ENCODE results near the gene TRABD2A.
"Not testable (repeated sequence)": the region's sequence is repeated elsewhere in the genome, so short reads cannot be mapped to it uniquely, and the experiment has no call there.

The TRABD2A gene

DNA sequence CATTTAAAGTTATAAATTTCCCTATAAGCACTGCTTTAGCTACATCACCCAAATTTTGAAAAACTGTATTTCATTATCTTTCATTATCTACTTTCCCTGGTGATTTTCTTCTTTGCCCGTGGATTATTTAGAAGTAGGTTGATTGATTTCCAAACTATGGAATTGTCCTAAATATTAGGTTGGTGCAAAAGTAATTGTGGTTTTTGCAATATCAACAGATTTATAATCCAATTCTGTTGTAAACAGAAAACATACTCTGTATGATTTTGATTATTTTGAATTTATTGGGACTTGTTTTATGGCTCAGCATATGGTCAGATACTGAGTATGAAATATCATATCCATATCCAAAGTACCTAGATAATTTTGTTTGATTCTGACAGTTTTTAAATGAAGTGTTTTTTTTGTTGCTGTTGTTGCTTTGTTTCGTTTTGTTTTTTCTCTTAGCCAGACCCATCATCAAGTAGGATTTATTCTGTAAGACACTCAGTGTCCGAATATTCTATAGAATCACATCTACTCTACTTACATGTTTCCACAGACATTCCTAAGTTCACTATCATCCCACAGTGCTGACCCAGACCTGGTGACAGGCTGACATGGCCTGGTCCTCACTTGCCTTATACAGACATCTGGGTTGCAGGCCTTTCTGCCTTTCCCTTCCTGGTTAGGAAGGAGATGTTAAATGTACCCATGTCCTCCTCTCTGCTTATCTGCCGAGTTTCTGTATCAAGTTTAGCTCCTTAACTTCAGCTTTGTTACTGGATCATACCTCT is 2.1 kb upstream of the TRABD2A start:
- Histone ChIP-seq H3K4me3 (ENCODE audit: low read length) (no peak overlapping the region), H3K27me3 (ENCODE audit: control insufficient read depth, insufficient read depth, low read length) (peaks cover 8% of the 10 kb centered on the region), H3K27ac (ENCODE audit: low read depth, low read length) (no peak overlapping the region), H3K4me1 (ENCODE audit: control insufficient read depth, insufficient read depth, low read length) (peaks cover 9% of the 10 kb centered on the region), H3K36me3 (ENCODE audit: control insufficient read depth, insufficient read depth, low read length) (no peaks in the 10 kb centered on the region), H3K9ac (ENCODE audit: low read length) (no peak overlapping the region)

DNA sequence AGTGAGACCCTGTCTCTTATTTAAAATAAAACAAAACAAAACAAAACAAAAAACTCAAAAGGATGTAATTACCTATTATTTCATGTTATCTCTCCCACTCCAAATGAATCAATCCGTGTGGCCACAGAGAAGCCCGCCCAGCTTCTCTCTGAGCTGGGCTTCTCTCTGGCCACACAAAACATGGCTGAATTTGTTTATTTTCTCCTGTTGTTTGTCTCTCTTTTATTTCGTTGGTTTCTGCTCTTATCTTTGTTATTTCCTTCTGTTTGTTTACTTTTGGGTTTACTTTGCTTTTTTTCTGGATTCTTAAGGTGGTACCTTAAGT is 1.5 kb upstream of the TRABD2A start:
- H3K27me3 ChIP-seq (ENCODE audit: control insufficient read depth, insufficient read depth, low read length) = peaks cover 8% of the 10 kb centered on the region
- H3K4me3 ChIP-seq (ENCODE audit: low read length) = peak overlapping the region; percentile 78
- no peak overlapping the region for H3K9ac ChIP-seq (ENCODE audit: low read length)
- no peaks in the 10 kb centered on the region for H3K36me3 ChIP-seq (ENCODE audit: control insufficient read depth, insufficient read depth, low read length)
- H3K27ac ChIP-seq (ENCODE audit: low read depth, low read length) = no peak overlapping the region
- peaks cover 9% of the 10 kb centered on the region for H3K4me1 ChIP-seq (ENCODE audit: control insufficient read depth, insufficient read depth, low read length)

DNA sequence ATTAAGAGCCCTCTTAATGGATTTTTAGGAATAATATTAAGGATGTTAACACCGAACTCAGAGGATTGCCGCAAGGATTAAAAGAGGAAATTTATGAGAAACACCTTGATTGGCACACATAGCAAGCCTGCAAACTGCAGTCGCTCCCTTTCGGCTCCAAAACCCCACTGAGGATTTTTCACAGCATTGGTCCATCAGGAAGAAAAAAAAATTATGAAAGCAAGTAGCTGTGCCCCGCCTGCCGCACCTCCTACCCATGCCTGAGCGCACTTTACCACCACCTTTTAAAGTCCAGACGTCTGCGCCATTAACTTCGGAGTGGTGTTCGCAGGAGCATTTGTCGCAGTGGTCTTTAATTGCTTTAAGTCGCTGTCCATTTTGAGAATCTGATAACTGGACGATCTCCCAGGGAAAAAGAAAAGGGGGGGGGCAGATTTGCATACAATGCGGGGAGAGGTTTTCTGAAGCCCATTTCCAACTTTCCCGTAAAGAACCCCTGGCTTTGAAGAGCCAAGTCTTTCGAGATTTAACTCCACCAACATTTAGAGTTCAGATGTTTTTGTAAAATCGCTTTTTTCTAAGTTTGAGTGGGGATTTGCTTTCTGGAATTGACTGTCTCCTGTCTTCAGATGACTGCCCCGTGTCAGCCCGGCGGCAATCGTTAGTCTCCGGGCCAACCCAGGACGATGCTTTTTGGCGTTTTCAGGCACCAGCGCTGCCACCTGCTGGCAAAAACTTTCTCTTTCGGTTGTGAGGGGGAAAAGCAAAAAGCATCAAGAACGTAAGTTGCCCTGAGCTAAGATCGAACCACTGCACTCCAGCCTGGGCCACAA is 913 bp upstream of the TRABD2A start:
- Histone ChIP-seq H3K27me3 (ENCODE audit: control insufficient read depth, insufficient read depth, low read length) (peaks cover 8% of the 10 kb centered on the region), H3K36me3 (ENCODE audit: control insufficient read depth, insufficient read depth, low read length) (no peaks in the 10 kb centered on the region), H3K27ac (ENCODE audit: low read depth, low read length) (no peak overlapping the region), H3K9ac (ENCODE audit: low read length) (no peak overlapping the region), H3K4me3 (ENCODE audit: low read length) (peak overlapping the region; percentile 78), H3K4me1 (ENCODE audit: control insufficient read depth, insufficient read depth, low read length) (peaks cover 9% of the 10 kb centered on the region)

DNA sequence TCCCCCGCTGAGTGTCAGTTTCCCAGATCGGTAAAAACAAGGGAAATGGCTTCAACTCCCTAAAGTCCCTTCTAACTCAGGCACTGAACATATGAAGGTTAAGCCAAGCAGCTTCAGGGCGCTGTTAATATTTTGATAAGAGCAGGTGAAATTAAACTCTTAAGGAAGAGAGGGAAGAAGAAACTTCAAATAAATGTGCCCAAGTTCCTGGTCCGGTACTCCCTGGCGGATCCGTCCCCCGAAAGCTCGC is 564 bp downstream of the TRABD2A start:
- H3K27me3 ChIP-seq (ENCODE audit: control insufficient read depth, insufficient read depth, low read length) = peaks cover 8% of the 10 kb centered on the region
- H3K9ac ChIP-seq (ENCODE audit: low read length) = peak overlapping the region; percentile 0
- H3K27ac ChIP-seq (ENCODE audit: low read depth, low read length) = no peak overlapping the region
- no peaks in the 10 kb centered on the region for H3K36me3 ChIP-seq (ENCODE audit: control insufficient read depth, insufficient read depth, low read length)
- peaks cover 9% of the 10 kb centered on the region for H3K4me1 ChIP-seq (ENCODE audit: control insufficient read depth, insufficient read depth, low read length)
- peak overlapping the region; percentile 78 for H3K4me3 ChIP-seq (ENCODE audit: low read length)

DNA sequence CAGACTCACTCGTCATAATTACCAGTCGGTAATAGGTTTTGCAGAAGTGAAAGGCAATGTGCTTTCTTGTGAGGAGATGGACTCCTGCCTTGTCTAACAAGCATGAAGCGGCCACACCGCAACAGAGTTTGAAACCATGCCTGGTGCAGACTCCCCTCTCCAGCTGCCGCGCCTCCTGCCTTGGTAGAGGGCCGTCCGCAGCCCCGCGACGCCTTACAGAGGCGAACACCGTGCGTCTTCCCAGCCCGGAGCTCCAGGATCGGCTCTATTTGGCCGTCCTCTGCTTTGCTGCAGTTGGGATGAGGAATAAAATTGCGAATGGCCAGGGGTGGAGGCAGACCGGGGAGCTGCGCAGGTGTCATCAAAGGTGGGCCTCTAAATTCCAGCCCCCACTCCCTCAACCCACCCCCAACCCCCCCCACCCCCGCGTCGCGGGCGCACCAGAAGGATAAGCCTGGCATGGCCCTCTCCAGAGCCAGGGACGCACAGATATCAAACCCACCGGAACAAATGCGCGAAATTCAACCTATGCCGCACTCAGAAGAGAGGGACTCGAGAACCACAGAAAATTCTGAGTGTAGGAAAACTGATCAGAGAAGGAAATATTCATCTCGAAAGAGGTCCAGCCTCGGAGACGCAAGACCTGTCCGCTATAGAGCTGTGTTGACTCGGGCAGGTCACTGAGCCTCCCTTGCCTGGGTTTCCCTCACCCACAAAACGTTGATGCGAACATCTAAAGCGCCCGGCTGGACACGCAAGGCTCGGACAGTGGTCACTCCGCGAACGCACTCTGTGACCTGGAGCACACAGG is 1.1 kb downstream of the TRABD2A start:
- H3K9ac ChIP-seq (ENCODE audit: low read length) = peak overlapping the region; percentile 0
- H3K4me1 ChIP-seq (ENCODE audit: control insufficient read depth, insufficient read depth, low read length) = peaks cover 9% of the 10 kb centered on the region
- H3K27me3 ChIP-seq (ENCODE audit: control insufficient read depth, insufficient read depth, low read length) = peaks cover 8% of the 10 kb centered on the region
- H3K36me3 ChIP-seq (ENCODE audit: control insufficient read depth, insufficient read depth, low read length) = no peaks in the 10 kb centered on the region
- H3K27ac ChIP-seq (ENCODE audit: low read depth, low read length) = no peak overlapping the region
- peak overlapping the region; percentile 78 for H3K4me3 ChIP-seq (ENCODE audit: low read length)

DNA sequence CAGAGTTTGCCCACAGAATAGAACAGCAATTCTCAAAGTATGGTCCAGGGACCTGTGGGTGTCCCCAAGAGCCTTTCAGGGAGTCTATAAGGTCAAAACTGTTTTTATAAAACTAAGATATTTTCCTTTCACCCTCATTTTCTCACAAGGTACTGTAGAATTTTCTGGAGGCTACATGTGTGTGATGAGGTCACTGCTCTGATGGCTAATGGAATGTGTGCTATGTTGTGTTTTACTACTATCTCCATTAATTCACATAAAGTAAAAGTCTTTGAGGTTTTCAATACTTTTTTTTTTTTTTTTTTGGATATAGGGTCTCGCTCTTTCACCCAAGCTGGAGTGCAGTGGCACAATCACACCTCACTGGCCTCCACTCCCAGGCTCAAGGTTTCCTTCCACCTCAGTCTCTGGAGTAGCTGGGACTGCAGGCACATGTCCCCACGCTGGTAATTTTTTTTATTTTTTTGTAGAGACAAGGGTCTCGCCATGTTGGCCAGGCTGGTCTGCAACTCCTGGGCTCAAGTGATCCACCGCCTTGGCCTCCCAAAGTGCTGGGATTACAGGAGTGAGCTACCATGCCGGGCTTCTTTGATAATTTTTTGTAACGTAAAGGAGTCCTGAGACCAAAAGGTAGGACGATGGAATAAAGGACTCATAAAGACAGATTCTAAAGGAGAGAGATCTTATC is 1.8 kb downstream of the TRABD2A start:
- Histone ChIP-seq H3K9ac (ENCODE audit: low read length) (no peak overlapping the region), H3K36me3 (ENCODE audit: control insufficient read depth, insufficient read depth, low read length) (no peaks in the 10 kb centered on the region), H3K27me3 (ENCODE audit: control insufficient read depth, insufficient read depth, low read length) (peaks cover 8% of the 10 kb centered on the region), H3K4me1 (ENCODE audit: control insufficient read depth, insufficient read depth, low read length) (peaks cover 9% of the 10 kb centered on the region), H3K27ac (ENCODE audit: low read depth, low read length) (no peak overlapping the region), H3K4me3 (ENCODE audit: low read length) (peak overlapping the region; percentile 66)

DNA sequence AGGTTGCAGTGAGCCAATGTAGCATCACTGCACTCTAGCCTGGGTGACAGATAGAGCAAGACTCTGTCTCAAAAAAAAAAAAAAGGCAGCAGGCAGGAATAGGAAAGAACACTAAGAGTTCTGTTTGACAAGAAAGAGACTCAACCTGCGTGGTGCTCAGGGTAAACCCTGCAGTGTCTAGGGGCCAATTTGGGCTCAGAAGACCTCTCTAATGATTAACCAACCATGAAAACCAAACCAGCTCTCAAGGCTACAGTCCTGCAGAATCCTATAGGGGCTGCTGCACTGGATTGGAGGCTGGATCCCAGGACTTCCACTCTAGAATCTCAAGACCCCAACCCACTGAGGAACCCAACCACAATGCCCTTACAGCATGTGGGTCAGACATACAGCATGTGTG is 2.4 kb downstream of the TRABD2A start:
- Histone ChIP-seq H3K27me3 (ENCODE audit: control insufficient read depth, insufficient read depth, low read length) (peaks cover 8% of the 10 kb centered on the region), H3K4me1 (ENCODE audit: control insufficient read depth, insufficient read depth, low read length) (peaks cover 9% of the 10 kb centered on the region), H3K9ac (ENCODE audit: low read length) (no peak overlapping the region), H3K27ac (ENCODE audit: low read depth, low read length) (no peak overlapping the region), H3K4me3 (ENCODE audit: low read length) (no peak overlapping the region), H3K36me3 (ENCODE audit: control insufficient read depth, insufficient read depth, low read length) (no peaks in the 10 kb centered on the region)

DNA sequence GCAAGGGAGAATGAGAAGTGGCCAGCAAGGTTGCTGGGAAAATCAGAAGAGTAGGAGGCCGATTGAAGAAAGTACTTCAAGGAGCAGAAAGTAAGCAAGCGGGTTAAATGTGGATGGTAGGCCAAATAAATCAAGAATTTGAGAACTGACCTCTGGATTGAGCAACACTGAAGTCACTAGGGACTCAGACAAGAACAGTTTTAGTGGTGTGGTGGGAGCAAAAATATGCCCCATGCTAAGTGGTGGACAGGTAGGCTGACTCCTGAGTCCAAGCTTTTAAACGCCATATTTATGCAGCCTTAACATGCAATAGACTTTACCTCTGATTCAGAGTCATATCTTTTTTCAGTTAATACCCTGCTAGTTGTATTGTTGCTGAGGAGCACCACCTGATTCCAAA is 4.5 kb downstream of the TRABD2A start:
- H3K4me3 ChIP-seq (ENCODE audit: low read length) = no peak overlapping the region
- peaks cover 6% of the 10 kb centered on the region for H3K4me1 ChIP-seq (ENCODE audit: control insufficient read depth, insufficient read depth, low read length)
- no peaks in the 10 kb centered on the region for H3K36me3 ChIP-seq (ENCODE audit: control insufficient read depth, insufficient read depth, low read length)
- peaks cover 5% of the 10 kb centered on the region for H3K27me3 ChIP-seq (ENCODE audit: control insufficient read depth, insufficient read depth, low read length)
- H3K27ac ChIP-seq (ENCODE audit: low read depth, low read length) = no peak overlapping the region
- no peak overlapping the region for H3K9ac ChIP-seq (ENCODE audit: low read length)

DNA sequence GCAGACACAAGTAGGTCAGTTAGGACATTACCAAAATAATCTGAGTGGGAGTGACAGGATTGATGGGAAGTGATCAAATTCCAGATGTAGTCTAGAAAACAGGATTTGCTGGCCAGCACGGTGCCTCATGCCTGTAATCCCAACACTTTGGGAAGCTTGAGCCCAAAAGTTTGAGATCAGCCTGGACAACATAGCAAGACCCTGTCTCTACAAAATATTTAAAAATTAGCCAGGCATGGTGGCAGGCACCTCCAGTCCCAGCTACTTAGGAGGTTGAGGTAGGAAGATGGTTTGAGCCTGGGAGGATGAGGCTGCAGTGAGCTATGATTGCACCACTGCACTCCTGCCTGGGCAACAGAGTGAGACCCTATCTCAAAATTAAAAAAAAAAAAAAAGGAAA is 5.3 kb downstream of the TRABD2A start:
- H3K27ac ChIP-seq (ENCODE audit: low read depth, low read length); H3K4me3 ChIP-seq (ENCODE audit: low read length); H3K36me3 ChIP-seq (ENCODE audit: control insufficient read depth, insufficient read depth, low read length); H3K27me3 ChIP-seq (ENCODE audit: control insufficient read depth, insufficient read depth, low read length); H3K4me1 ChIP-seq (ENCODE audit: control insufficient read depth, insufficient read depth, low read length); H3K9ac ChIP-seq (ENCODE audit: low read length): not testable (repeated sequence)

DNA sequence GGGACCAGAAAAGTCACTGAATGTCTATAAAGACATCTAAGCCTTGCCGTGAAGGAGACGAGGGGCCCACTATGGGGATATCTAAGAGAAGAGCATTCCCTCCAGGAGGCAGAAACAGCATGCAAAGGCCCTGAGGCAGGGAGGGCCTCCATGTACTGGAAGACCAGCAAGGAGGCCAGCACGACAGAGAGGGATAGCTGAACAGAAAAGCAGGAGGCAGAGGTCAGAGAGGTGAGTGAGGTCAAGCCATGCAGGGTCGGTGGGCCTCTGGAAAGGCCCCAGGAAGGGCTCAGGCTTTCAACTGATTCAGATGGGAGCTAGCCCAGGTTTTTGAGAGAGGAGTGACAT is 5.7 kb downstream of the TRABD2A start:
- Histone ChIP-seq H3K36me3 (ENCODE audit: control insufficient read depth, insufficient read depth, low read length) (no peaks in the 10 kb centered on the region), H3K27me3 (ENCODE audit: control insufficient read depth, insufficient read depth, low read length) (no peaks in the 10 kb centered on the region), H3K4me1 (ENCODE audit: control insufficient read depth, insufficient read depth, low read length) (peaks cover 2% of the 10 kb centered on the region), H3K27ac (ENCODE audit: low read depth, low read length) (no peak overlapping the region), H3K4me3 (ENCODE audit: low read length) (no peak overlapping the region), H3K9ac (ENCODE audit: low read length) (no peak overlapping the region)

DNA sequence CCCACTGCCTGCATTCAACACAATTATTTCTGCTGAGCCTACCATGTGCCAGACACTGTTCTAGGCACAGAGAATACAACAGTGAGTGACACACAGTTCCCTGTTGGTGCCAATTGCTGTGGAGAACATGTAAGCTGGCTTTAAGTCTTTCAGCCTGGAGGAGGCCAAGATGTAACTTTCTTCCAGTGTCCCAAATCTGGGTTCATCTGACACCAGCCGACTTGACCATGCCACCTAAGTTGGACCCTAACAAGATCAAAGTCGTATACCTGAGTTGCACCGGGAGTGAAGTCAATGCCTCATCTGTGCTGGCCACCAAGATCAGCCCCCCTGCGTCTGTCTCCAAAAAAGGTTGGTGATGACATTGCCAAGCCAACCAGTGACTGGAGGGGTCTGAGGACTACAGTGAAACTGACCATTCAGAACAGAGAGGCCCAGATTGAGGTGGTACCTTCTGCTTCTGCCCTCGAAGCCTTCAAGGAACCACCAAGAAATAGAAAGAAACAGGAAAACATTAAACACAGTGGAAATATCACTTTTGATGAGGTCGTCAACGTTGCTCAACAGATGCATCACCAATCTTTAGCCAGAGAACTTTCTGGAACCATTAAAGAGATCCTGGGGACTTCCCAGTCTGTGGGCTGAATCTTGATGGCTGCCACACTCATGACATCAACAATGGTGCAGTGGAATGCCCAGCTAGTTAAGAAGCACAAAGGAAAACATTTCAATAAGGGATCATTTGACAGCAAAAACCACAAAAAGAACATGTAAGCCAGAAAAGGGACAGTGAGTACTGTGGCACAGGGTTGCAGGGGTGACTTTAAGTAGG is 6.3 kb downstream of the TRABD2A start:
- H3K4me3 ChIP-seq (ENCODE audit: low read length) = no peak overlapping the region
- no peaks in the 10 kb centered on the region for H3K36me3 ChIP-seq (ENCODE audit: control insufficient read depth, insufficient read depth, low read length)
- peaks cover 2% of the 10 kb centered on the region for H3K4me1 ChIP-seq (ENCODE audit: control insufficient read depth, insufficient read depth, low read length)

More for the DNA sequence above, 6.3 kb downstream of the TRABD2A start:
- no peak overlapping the region for H3K9ac ChIP-seq (ENCODE audit: low read length)
- no peak overlapping the region for H3K27ac ChIP-seq (ENCODE audit: low read depth, low read length)
- H3K27me3 ChIP-seq (ENCODE audit: control insufficient read depth, insufficient read depth, low read length) = no peaks in the 10 kb centered on the region
